Keratinocyte (primary cell): ENCODE results near the gene SLC44A5. TPM values are rescaled to one million over a fixed set of nuclear protein-coding genes. Genes with fewer than 3 reads are reported as not detected.

Source experiments
- DNase-seq: peaks from one replicate; pipeline ENCODE4 v3.0.0-alpha.2; 2011; ENCODE audit warnings: low read depth, missing footprints, low spot score
- FAIRE-seq: peaks from 2 replicates; lab custom pipeline; 2011; peaks lifted over from hg19 to GRCh38; lab: Jason Lieb, UNC
- H2AFZ ChIP-seq: 2 replicates; pipeline ENCODE4 v1.6.0; 2012; ENCODE audit warnings: low read length, control low read depth, inconsistent platforms; ENCODE audit not compliant: control insufficient read depth
- H3K27ac ChIP-seq: 2 replicates; pipeline ENCODE4 v1.5.1; 2011; ENCODE audit warnings: low read length; ENCODE audit not compliant: control insufficient read depth, insufficient read depth
- H3K27me3 ChIP-seq: 3 replicates; pipeline ENCODE4 v1.6.0; 2011; ENCODE audit warnings: low read length; ENCODE audit not compliant: control insufficient read depth, insufficient read depth; ENCODE audit errors: extremely low read depth
- H3K36me3 ChIP-seq, 2 experiments: 2 replicates in 1 of 2; 3 replicates in 1 of 2; pipeline ENCODE4 v1.5.1; 2011; ENCODE audit warnings: low read length in 2 of 2, mild to moderate bottlenecking in 1 of 2; ENCODE audit not compliant: control insufficient read depth in 2 of 2, insufficient read depth in 2 of 2; ENCODE audit errors: extremely low read depth in 1 of 2
- H3K4me1 ChIP-seq: 3 replicates; pipeline ENCODE4 v1.5.1; 2011; ENCODE audit warnings: low read length; ENCODE audit not compliant: control insufficient read depth, insufficient read depth; ENCODE audit errors: extremely low read depth
- H3K4me2 ChIP-seq: 3 replicates; pipeline ENCODE4 v1.6.0; 2011; ENCODE audit warnings: low read depth, low read length; ENCODE audit not compliant: control insufficient read depth, insufficient read depth; ENCODE audit errors: extremely low read depth
- H3K4me3 ChIP-seq, 3 experiments: fragments of 200-600 bp in 1 of 3; sonication (generic) in 1 of 3; 2 replicates in 2 of 3; 3 replicates in 1 of 3; pipeline ENCODE4 v1.5.1; 2011 to 2016; ENCODE audit warnings: low read length in 3 of 3, mild to moderate bottlenecking in 3 of 3, control low read depth in 2 of 3, inconsistent platforms in 1 of 3, low read depth in 1 of 3, mixed read lengths in 1 of 3, mixed run types in 1 of 3, moderate library complexity in 1 of 3; ENCODE audit not compliant: control insufficient read depth in 2 of 3, insufficient read depth in 2 of 3; ENCODE audit errors: extremely low read depth in 1 of 3
- H3K79me2 ChIP-seq: 2 replicates; pipeline ENCODE4 v1.6.0; 2012; ENCODE audit warnings: low read length; ENCODE audit not compliant: control insufficient read depth, insufficient read depth
- H3K9ac ChIP-seq: 3 replicates; pipeline ENCODE4 v1.6.0; 2011; ENCODE audit warnings: low read length; ENCODE audit not compliant: control insufficient read depth, insufficient read depth; ENCODE audit errors: extremely low read depth
- H3K9me1 ChIP-seq: 3 replicates; pipeline ENCODE4 v1.6.0; 2011; ENCODE audit warnings: low read length; ENCODE audit not compliant: control insufficient read depth, insufficient read depth; ENCODE audit errors: extremely low read depth
- H3K9me3 ChIP-seq: 2 replicates; pipeline ENCODE4 v1.5.1; 2012; ENCODE audit warnings: low read depth, low read length; ENCODE audit not compliant: control insufficient read depth
- H4K20me1 ChIP-seq: 3 replicates; pipeline ENCODE4 v1.6.0; 2011; ENCODE audit warnings: low read length; ENCODE audit not compliant: control insufficient read depth, insufficient read depth; ENCODE audit errors: extremely low read depth
- EZH2 ChIP-seq: IDR thresholded peaks from one replicate; pipeline ENCODE4 v1.6.1; 2012; ENCODE audit warnings: inconsistent platforms, mild to moderate bottlenecking, low read length, moderate library complexity
- dilution Hi-C: fragments of 300-500 bp; cut with MboI; formaldehyde crosslinking; loops from one replicate; pipeline ENCODE4 v1.7.0; 2020; ENCODE audit warnings: low sequenced_read_pairs; ENCODE audit not compliant: extremely low pct_ligation_motif_present
- polyA plus RNA-seq, 5 experiments: library from polyadenylated mRNA; depleted of rRNA in 3 of 5; stranded (reverse) in 3 of 5; stranded (forward) in 1 of 5; unstranded in 1 of 5; fragments of >200 nt; gene quantifications; 1 replicate in 1 of 5; 2 replicates in 3 of 5; 3 replicates in 1 of 5; pipeline versions ENCODE4 v1.2.1 to v1.2.3, GENCODE V29; 2011 to 2012; ENCODE audit warnings: missing spikeins in 2 of 5, low read depth in 1 of 5, low replicate concordance in 1 of 5
- TF ChIP-seq, protein P1 (sequence below), 3 experiments: IDR thresholded peaks in 1 of 3; conservative IDR thresholded peaks in 1 of 3; optimal IDR thresholded peaks in 1 of 3; 2 replicates in 2 of 3; 3 replicates in 1 of 3; pipeline versions ENCODE3 to v1.5.1; 2011; ENCODE audit warnings: low read length in 3 of 3, mild to moderate bottlenecking in 3 of 3, moderate library complexity in 2 of 3, control low read depth in 1 of 3, inconsistent platforms in 1 of 3; ENCODE audit not compliant: insufficient read depth in 2 of 3; ENCODE audit errors: extremely low read depth in 1 of 3

The SLC44A5 gene
- polyA plus RNA-seq, 1 donor (not counting 4 experiments of a cell fraction or from before 2014, with no cell fraction given) = 0.72 TPM

DNA sequence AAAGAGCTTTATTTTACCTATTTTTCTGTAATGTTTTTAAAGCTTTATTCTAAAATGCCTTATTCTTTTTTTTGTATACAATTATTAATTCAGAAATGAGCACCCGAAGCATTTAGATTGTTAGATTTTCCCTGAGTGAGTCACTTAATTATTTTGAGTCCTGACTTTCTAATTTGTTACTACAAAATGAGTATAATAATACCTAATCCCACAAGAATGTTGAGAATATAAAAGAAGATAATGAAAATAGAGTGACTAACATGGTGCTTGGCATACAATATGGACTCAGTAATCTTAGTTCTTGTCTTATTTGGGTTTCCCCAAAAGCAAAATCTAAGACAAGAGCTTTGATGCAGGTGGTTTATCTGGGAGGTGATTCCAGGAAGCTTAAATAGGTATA is 334.5 kb downstream of the SLC44A5 start:
- Histone ChIP-seq H3K36me3 (no peaks in the 10 kb centered on the region), H3K79me2 (no peaks in the 10 kb centered on the region), H3K4me1 (peaks cover 2% of the 10 kb centered on the region), H3K4me2 (peak overlapping the region; percentile 10), H4K20me1 (no peaks in the 10 kb centered on the region), H3K9me3 (no peaks in the 10 kb centered on the region), H3K9me1 (no peaks in the 10 kb centered on the region), H2AFZ (no peak overlapping the region), H3K4me3 (no peak overlapping the region), H3K27ac (no peak overlapping the region), H3K27me3 (no peaks in the 10 kb centered on the region), H3K9ac (no peak overlapping the region)
- dilution Hi-C loops = no loop called here
- DNase-seq (no peak), FAIRE-seq (no peak)
- TF ChIP-seq, protein P1, sequence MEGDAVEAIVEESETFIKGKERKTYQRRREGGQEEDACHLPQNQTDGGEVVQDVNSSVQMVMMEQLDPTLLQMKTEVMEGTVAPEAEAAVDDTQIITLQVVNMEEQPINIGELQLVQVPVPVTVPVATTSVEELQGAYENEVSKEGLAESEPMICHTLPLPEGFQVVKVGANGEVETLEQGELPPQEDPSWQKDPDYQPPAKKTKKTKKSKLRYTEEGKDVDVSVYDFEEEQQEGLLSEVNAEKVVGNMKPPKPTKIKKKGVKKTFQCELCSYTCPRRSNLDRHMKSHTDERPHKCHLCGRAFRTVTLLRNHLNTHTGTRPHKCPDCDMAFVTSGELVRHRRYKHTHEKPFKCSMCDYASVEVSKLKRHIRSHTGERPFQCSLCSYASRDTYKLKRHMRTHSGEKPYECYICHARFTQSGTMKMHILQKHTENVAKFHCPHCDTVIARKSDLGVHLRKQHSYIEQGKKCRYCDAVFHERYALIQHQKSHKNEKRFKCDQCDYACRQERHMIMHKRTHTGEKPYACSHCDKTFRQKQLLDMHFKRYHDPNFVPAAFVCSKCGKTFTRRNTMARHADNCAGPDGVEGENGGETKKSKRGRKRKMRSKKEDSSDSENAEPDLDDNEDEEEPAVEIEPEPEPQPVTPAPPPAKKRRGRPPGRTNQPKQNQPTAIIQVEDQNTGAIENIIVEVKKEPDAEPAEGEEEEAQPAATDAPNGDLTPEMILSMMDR (optimal IDR thresholded peaks at IDR 0.05 in 1 of 3, IDR thresholded peaks at IDR 0.05 in 1 of 3, conservative IDR thresholded peaks at IDR 0.05 in 1 of 3; ENCODE audit: extremely low read depth in 1 of 3, insufficient read depth in 2 of 3, low read length in 3 of 3) = no peak
- TF ChIP-seq EZH2 = no peak

GRCh38 chr1:75275631-75276030 is 335.3 kb downstream of the SLC44A5 start:
- Histone ChIP-seq H3K27ac (no peak overlapping the region), H3K9ac (no peak overlapping the region), H3K4me1 (peaks cover 2% of the 10 kb centered on the region), H2AFZ (no peak overlapping the region), H4K20me1 (no peaks in the 10 kb centered on the region), H3K4me3 (no peak overlapping the region), H3K27me3 (no peaks in the 10 kb centered on the region), H3K9me1 (no peaks in the 10 kb centered on the region), H3K79me2 (no peaks in the 10 kb centered on the region), H3K9me3 (no peaks in the 10 kb centered on the region), H3K36me3 (no peaks in the 10 kb centered on the region), H3K4me2 (no peak overlapping the region)
- dilution Hi-C loops = no loop called here
- FAIRE-seq (no peak), DNase-seq (no peak)
- TF ChIP-seq EZH2 = no peak

DNA sequence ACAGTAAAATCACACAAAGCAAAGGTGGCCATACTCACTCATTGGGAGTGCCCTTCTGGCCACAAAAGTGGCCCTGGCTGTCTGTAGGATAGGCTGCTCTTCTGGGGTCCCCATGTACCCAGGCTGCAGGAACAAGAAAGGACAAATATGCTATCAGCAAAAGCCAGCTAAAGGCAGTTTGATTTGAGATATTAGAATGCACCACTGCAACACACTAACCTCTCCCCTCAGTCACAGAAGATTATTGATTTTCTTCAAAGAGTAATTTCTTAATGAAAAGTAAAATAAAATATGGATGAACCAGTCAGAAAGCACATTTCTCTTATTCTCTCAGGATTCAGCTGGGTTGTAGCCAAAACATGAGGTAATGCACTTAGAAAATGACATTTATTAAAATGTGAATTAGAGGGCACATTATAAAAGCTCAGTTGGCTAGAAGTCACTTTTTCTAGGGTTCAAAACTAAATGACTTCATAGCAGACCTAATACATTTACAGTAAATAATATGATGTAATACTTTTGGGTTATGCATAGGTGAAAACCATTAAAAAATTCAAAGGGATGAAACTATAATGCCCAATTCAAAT is 335.9 kb downstream of the SLC44A5 start:
- H4K20me1 ChIP-seq = no peaks in the 10 kb centered on the region
- no peaks in the 10 kb centered on the region for H3K9me1 ChIP-seq
- no peak overlapping the region for H3K4me3 ChIP-seq
- H3K9ac ChIP-seq = no peak overlapping the region
- FAIRE-seq (no peak), DNase-seq (no peak)
- H2AFZ ChIP-seq = no peak overlapping the region
- peaks cover 2% of the 10 kb centered on the region for H3K4me1 ChIP-seq
- no peak for TF ChIP-seq EZH2
- TF ChIP-seq, protein P1 (optimal IDR thresholded peaks at IDR 0.05 in 1 of 3, IDR thresholded peaks at IDR 0.05 in 1 of 3, conservative IDR thresholded peaks at IDR 0.05 in 1 of 3; ENCODE audit: extremely low read depth in 1 of 3, insufficient read depth in 2 of 3, low read length in 3 of 3) = no peak
- H3K36me3 ChIP-seq = no peaks in the 10 kb centered on the region
- no peaks in the 10 kb centered on the region for H3K9me3 ChIP-seq
- H3K27me3 ChIP-seq = no peaks in the 10 kb centered on the region
- H3K79me2 ChIP-seq = no peaks in the 10 kb centered on the region
- H3K4me2 ChIP-seq = no peak overlapping the region
- dilution Hi-C loops = no loop called here
- H3K27ac ChIP-seq = no peak overlapping the region
